Measurements from ENCODE around the gene ENKUR.

ENKUR gene

GRCh38 chr10:25057886-25058285 lies 41.9 kb upstream of the ENKUR start:
- no peak overlapping the region for H3K27ac ChIP-seq
- TF ChIP-seq CTCF (conservative IDR thresholded peaks at IDR 0.05), result no peak
- TF ChIP-seq ZFX (IDR thresholded peaks at IDR 0.05), result no peak

DNA sequence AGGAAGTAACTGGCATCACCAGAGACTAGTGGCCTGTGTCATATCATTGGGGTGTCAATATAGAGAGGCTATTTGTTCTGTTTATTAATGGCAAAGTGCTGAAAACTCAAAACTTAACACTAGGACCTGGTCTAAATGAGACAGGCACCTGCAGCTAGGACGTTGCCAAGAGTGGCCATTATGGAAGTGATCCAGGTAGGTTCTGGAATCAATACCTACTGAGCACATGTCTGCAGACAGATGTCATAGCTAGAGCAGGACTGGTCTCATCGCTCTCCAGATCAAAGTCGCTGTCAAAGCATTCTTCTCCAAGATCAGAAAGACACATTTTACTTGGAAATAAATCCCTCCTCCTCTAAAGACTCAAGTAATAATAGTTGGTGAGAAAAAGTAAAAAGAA lies 40.8 kb upstream of the ENKUR start:
- TF ChIP-seq ZFX (IDR thresholded peaks at IDR 0.05) (no peak), CTCF (conservative IDR thresholded peaks at IDR 0.05) (no peak)
- no peak overlapping the region for H3K27ac ChIP-seq

GRCh38 chr10:25052012-25052411 lies 36.1 kb upstream of the ENKUR start:
- TF ChIP-seq CTCF (conservative IDR thresholded peaks at IDR 0.05), result no peak
- no peak for TF ChIP-seq ZFX (IDR thresholded peaks at IDR 0.05)
- no peak overlapping the region for H3K27ac ChIP-seq

DNA sequence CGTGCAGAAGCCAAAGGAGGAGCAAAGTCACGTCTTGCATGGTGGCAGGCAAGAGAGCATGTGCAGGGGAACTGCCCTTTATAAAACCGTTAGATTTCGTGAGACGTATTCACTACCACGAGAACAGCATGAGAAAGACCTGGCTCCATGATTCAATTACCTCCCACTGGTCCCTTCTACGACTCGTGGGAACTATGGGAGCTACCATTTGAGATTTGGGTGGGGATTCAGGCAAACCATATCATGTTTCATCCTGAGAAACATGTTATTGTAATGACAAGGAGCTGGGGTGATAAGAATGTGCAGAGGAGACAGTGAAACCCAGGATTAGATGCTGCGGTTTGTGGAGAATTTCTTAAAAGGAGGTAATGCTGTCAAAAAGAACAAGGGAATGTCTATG lies 34.4 kb upstream of the ENKUR start:
- H3K27ac ChIP-seq, result no peak overlapping the region
- TF ChIP-seq CTCF (conservative IDR thresholded peaks at IDR 0.05) (no peak), ZFX (IDR thresholded peaks at IDR 0.05) (no peak)

GRCh38 chr10:25049966-25050365 lies 34.0 kb upstream of the ENKUR start:
- no peak overlapping the region for H3K27ac ChIP-seq
- TF ChIP-seq CTCF (conservative IDR thresholded peaks at IDR 0.05) (no peak), ZFX (IDR thresholded peaks at IDR 0.05) (no peak)

GRCh38 chr10:25048450-25048849 lies 32.5 kb upstream of the ENKUR start:
- H3K27ac ChIP-seq, result no peak overlapping the region
- TF ChIP-seq ZFX (IDR thresholded peaks at IDR 0.05) (no peak), CTCF (conservative IDR thresholded peaks at IDR 0.05) (no peak)

- H3K27ac ChIP-seq, result no peak overlapping the region
- TF ChIP-seq CTCF (conservative IDR thresholded peaks at IDR 0.05) (no peak), ZFX (IDR thresholded peaks at IDR 0.05) (no peak)
Observed at GRCh38 chr10:25047591-25048301, 31.8 kb upstream of the ENKUR start.

All from C4-2B (cell line).